Activated CD8-positive, alpha-beta memory T cell treated with anti-CD3 and anti-CD28 coated beads, Interleukin-2, amount 50 U/mL, for 4 hours (primary cell): Measurements from ENCODE around the gene SAP30L.

Experiments
- DNase-seq: peaks from one replicate; pipeline ENCODE4 v3.0.0-alpha.2; 2020

The SAP30L gene

DNA sequence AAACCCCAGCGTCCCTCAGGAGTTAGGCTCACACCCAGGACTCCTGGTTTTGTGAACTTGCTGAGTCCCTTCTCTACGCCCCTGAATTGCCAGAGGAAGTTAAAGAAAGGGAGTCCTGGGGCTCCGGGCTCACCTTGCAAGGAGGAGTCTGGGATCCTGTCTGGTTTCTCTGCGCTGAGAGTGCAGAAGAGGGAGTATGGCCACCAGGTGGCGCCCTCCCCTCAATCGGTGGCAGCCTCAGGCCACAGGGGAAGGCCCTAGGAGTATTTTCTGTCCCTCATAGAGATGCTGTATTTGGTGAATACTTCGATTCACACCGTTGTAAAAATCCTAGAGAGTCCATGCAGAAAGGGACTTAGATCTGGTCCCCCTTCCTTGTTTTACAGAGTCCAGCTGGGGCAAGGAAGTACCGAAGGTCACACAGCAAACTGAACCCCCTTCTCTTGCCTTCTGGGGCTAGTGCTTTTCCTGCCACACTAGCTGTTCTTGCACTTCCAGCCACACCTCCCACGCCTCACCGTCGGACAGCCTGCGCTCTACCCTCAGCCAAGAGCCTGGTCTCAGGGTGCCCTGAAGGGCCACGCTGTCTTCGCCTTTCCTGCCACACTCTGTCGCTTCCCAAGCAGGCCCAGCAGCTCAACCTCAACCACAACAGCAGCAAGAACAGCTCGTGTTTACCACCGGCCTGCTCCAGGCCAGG is 22.0 kb downstream of the SAP30L start:
- peak; percentile 74 for DNase-seq

DNA sequence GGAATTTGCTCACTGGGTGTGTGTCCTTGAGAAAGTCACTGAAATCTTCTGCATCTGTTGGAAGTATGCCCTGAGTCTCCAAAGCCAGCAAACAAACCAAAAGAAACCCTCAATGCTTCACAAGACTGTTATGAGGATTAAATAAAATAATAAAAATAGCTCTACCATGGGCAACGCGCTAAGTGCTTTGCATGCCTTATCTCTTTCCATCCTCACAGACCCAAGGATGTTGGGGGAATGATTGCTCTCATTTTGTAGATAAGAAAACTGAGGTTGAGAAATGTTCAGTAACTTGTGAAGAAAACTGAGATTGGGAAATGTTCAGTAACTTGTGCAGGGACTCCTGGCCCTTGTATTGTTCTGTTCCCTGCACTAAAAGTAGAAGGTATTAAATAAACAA is 24.3 kb downstream of the SAP30L start:
- DNase-seq: no peak

GRCh38 chr5:154470947-154471870 is 25.4 kb downstream of the SAP30L start:
- no peak for DNase-seq

- no peak for DNase-seq
These were observed 27.2 kb downstream of the SAP30L start for GRCh38 chr5:154472871-154473580.

DNA sequence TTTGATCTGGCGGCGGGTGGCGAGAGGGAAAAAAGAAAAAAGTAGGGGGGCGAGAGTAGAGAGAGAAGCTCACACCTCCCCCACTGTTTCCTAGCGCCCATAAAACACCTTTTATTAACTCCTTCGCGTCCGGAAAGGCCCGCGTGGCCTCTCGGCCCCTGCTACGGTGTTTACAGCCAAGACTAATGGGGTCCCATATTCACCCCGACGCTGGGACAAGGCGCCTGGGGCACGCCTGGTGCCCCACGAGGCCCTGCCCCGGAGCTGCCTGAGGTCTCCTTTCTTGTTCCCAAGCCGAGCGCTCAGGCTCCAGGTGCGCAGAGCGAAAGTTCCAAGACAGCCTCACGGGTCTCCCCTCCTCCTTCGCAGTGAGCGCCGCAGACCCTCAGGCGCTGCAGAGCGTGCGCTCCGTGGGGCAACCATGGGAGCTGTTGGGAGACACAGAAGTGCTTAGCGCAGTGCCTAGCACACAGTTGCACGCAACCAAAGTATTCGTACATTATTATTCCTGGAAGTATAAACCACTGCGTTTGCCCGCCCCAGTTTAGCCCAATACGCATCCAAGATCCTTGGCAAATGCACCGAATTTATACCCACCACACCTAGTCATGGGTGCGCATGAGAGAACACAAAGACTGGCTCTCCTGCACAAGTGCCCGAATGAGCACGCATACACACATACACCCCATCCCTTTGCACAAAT is 27.9 kb downstream of the SAP30L start:
- no peak for DNase-seq

GRCh38 chr5:154474396-154475334 is 28.9 kb downstream of the SAP30L start:
- no peak for DNase-seq

DNA sequence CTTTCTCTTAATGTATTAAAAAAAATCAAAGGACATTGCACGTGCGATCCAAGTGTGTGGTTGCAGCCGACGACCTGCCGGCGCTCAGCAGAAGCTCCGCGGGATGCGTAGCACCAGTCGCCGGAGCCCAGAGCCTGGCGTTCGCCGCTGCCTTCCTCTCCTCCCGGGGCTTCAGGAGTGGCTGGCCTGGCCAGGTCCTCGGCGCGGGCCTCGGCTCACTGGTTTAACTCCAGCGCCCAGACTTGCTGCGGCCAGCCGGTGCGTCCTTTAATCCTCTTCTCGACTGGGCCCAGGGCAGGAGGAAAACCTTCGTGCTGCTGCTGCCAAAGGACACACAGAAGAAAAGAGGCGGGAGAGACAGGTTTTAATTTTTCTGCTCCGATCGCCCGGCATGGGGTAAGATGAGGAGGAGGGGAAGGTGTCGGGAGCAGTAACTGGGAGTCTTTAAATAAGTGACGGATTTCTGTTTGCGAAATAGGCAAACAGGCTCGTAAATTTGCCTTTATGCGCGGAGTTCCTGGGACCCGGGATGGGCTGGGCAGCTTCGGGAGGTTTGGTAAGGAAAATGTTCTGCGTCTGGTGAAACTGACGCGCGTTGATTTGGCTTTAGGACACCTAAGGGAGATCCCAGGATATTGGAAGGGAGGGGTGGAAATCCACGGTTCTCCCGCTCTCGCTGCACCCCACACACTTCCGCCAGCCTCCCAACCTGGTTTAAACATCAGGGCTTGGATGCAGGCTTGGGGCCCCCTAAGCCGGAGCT is 30.0 kb downstream of the SAP30L start:
- DNase-seq: no peak

DNA sequence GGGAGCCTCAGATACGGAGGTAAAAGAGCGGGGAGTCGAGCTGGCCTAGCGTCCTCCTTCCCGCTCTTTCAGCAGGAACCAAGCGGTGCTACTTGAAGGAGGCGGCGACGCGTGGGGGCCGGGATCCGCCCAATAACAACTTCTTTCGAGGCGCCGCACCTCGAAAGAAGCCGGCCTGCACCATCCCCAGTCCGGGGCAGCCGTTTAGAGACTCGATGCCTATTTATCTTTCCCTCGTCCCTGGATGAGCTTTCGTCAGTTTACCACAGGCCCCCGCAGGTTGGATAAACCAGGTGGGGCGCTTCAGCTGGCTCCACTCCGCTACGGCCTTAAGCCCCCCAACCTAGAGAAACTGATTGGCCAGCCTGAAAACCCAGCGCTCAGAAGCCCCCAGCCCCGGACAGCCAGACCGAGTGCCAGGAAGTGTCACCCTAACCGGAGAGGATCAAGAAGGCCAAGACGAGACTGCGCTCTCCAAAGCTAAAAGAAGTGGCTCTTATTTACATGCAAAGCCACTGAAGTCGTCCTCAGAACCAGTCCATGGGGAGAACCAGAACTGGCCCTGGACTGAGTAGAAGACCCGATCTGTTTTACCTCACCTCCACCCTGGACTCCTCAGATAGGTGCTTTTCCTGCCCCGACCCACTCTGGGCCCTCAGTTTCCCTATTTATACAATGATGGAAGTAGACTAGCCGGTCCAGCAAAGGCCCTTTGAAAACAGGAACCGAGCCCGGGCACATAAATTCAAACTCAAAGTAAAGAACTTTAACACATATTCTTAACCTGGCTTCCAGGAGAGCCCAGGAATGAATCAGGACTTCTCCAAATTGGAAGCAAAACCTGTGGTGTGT is 30.8 kb downstream of the SAP30L start:
- DNase-seq: no peak

DNA sequence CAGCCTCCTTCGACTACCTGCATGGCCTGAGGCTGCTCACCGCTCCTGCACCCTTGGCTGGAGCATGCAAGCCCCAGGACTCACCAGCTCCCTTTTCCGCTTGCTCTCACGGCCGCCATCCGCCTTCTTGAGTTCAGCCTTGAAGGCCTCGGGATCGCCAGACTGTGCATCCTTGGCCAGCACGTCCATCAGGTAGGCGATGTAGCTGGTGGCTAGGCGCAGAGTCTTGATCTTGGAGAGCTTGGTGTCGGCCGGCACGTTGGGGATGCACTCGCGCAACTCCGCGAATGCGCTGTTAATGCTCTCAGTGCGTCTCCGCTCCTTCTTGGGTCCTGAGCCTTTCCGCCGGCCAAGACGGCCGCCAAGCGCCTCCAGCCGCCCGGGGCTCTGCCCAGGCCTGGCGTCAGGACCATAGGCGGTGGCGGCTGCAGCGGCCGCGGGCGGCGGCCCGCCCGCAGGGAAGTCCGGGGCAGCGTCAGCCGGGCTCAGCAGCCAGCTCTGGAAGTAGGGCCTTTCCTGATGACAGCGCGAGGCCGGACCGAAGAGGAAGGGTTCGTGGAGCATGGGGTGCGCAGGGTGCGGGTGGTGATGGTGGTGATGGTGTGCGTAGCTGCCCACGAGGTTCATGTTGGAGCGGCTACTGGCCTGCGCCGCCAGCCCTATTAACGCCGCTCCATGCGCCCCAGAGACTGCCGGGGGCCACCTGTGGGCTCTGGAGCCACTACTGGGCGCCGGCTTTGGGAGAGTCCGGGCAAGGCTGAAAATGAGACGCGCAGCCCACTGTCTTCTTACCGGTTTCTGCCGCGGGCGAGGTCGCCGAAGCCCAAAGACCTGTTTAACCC is 31.8 kb downstream of the SAP30L start:
- no peak for DNase-seq

GRCh38 chr5:154478224-154478565 is 32.4 kb downstream of the SAP30L start, which contains the start of gene HAND1:
TSS of gene HAND1 (minus strand) at chr5:154478227. CDS start at chr5:154478008, 219 bp downstream.
- no peak for DNase-seq

DNA sequence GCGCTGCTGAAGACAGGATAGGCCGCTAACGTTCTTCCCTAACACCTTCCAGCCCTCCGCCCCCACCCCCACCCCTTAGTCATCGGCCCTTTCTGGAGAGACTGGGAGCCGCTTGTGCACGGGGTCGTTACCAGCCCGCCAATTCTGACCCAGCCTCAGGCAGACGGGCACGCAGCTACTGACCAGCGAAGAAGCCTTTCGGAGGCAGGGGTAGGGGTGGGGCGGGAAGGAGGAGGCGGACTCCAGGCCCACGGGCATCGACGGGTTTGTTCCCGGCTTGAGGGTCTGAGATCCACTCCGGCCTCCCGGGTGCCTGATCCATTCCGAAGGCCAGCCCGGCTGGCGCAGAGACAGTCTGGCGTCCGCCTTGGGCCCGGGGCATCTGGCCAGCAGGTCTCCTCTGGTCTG is 33.0 kb downstream of the SAP30L start:
- no peak for DNase-seq

DNA sequence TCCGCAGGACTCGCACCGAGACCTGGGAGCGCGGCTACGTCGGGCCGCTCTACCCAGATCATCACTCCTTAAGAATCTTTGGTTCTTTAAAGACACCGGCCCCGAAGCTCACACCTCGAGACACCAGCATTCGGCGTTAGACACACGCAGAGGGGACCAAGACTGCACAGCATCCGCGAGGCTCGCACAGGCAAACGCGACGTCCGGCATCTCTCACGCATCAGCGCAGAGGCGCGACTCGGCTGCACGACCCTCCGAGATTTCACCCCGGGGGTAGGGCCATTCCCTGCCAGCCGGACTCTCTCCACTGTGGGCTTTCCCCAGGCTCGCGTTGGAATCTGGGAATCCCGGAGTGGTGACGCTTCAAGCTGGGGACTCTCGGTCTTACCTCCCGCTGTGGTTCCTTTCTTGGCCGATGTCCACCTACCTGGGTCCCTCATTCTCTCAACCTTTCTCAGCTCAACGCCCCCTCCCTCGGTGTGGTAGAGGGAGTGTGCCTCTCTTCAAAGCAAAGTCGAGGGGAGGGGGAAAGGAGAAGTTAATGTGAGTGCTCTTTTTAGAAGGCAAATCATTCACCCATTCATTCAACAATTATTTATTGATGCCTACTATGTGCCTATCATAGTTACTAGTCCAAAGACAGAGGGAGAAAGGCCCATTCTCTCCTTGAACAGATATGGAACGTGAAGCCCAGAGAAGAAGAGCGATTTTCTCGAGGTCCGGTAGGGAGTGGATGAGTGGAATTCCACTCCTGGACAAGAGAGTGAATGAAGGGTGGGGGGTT is 33.6 kb downstream of the SAP30L start:
- DNase-seq: no peak

DNA sequence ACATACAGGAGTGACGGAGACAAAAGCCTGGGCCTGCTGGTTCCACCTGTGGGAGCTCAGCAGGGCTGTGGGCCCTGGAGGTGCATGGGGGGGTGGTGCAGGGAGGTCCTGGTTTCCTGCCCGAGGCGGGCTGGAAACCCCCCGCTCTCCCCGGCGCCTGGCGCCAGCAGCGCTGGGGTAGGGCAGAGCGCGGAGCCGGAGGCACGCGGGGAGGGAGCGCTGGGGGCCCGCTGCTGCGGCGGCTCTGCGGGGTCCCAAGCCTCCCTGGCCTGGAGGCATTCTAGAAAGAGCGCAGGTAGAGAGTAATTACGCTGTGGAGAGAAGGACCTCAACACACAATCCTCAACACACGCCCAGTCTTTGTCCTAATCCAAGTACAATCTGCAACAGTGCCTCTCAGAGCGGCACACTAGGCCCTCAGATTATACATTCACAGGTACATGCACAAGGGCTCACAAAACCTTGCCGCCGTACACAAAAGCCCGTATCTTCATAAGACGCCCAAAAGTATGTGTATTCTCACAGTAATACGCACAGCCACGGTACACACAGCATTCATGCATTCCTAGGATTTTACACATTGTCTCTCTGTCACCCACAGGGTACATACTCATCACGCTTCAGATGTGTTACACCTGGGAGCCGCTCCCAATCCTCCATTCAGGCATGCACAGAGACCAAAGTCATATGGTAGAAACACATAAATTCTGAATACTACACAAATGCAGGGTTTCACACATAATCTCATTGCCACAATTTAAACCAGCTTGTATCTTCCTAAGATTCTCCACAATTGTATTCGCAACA is 34.4 kb downstream of the SAP30L start:
- DNase-seq: no peak

- no peak for DNase-seq
These were observed 35.0 kb downstream of the SAP30L start for GRCh38 chr5:154480847-154481246.

DNA sequence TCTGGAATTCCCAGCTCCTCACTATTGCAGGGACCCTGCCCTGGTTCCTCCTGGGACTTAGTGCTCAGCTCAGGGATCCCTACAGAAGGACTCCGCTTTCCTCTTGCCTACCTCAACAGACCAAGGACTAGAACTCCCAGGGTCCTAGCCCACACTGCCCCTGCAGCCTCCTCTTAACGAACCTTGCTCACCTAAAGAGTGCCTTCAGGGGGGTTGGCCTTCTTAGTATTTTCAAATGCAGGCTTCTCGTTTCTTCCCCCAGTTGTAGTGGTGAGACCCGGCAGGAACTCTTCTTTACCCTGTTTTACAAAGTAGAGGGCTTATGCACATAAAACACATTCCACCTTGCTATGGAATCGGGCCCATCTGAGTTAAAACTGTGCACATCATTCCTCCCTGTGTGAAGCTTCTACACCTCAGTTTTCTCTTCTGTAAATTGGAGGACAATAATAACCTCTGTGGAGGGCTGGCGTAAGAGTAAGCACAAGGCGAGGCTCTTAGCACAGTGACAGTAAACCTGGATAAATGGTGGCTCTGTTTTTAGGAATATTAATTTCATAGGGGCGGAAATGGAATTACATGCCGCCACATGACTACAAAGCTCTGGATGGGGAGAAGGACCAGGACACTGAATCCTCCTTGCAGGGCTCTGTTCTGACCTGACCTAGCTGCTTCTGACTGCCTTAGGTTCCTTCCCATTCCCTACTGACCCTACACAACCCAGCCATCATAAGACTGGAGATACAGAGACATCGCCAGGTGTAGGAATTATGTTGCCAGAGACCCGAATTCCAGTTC is 36.0 kb downstream of the SAP30L start:
- no peak for DNase-seq
